GM12878 (cell line): ENCODE data around the gene STK16. TPM values are rescaled to one million over a fixed set of nuclear protein-coding genes. Genes with fewer than 3 reads are reported as not detected.

Experiments
- ATAC-seq: fragments of 200-7000 bp; cut with Tn5 transposase; 3 replicates; pipeline ENCODE4 v1.9.1; 2020; ENCODE audit warnings: mild to moderate bottlenecking, moderate library complexity
- BruUV-seq: library from RNA; stranded (reverse); fragments of 400-500 nt; replicated peaks from 2 replicates; lab custom pipeline; 2021; lab: Mats Ljungman, UMichigan
- CTCF ChIA-PET: fragments of 300-600 bp; sonication (Branson Sonifier 250); formaldehyde crosslinking; extraction: SDS; loops from one replicate; lab custom pipeline; 2021; ENCODE audit warnings: inconsistent platforms; lab: Yijun Ruan, JAX
- POLR2A ChIA-PET: fragments of 350-600 bp; formaldehyde crosslinking; extraction: SDS; loops from one replicate; lab custom pipeline; 2021; ENCODE audit warnings: inconsistent platforms; lab: Charles Lee
- RAD21 ChIA-PET: fragments of 300-600 bp; sonication (Branson Sonifier 250); formaldehyde crosslinking; loops from one replicate; lab custom pipeline; 2023; ENCODE audit warnings: antibody characterized with exemption; ENCODE audit not compliant: unreplicated experiment; lab: Charles Lee
- SMC1A ChIA-PET: fragments of 300-600 bp; sonication (Branson Sonifier 250); formaldehyde crosslinking; loops from one replicate; lab custom pipeline; 2023; ENCODE audit not compliant: unreplicated experiment, uncharacterized antibody; lab: Charles Lee
- DNase-seq: peaks from one replicate; pipeline ENCODE4 v3.0.0-alpha.2; 2011; ENCODE audit warnings: low read depth, low spot score
- FAIRE-seq: peaks from 3 replicates; lab custom pipeline; 2011; peaks lifted over from hg19 to GRCh38; lab: Jason Lieb, UNC
- H2AFZ ChIP-seq: 2 replicates; pipeline ENCODE4 v1.6.0; 2011; ENCODE audit warnings: low read depth, low read length, control low read depth; ENCODE audit not compliant: control insufficient read depth
- H3K27ac ChIP-seq: 2 replicates; pipeline ENCODE4 v1.5.1; 2011; ENCODE audit warnings: control low read depth; ENCODE audit not compliant: control insufficient read depth, insufficient read depth
- H3K27me3 ChIP-seq, 2 experiments: replicated peaks in 1 of 2; 2 replicates each; pipeline versions ENCODE4 v1.6.0 to v1.6.1; 2011; ENCODE audit warnings: low read length in 1 of 2; ENCODE audit not compliant: control insufficient read depth in 2 of 2, insufficient read depth in 2 of 2
- H3K36me3 ChIP-seq, 2 experiments: 2 replicates each; pipeline ENCODE4 v1.5.1; 2011; ENCODE audit warnings: low read length in 1 of 2; ENCODE audit not compliant: control insufficient read depth in 2 of 2, insufficient read depth in 2 of 2
- H3K4me1 ChIP-seq: 2 replicates; pipeline ENCODE4 v1.6.1; 2011; ENCODE audit warnings: mild to moderate bottlenecking, low read length, moderate library complexity, mixed read lengths; ENCODE audit not compliant: control insufficient read depth, insufficient read depth
- H3K4me2 ChIP-seq: 2 replicates; pipeline ENCODE4 v1.6.0; 2011; ENCODE audit warnings: control low read depth; ENCODE audit not compliant: control insufficient read depth, insufficient read depth
- H3K4me3 ChIP-seq: fragments of 200-600 bp; sonication (generic); 2 replicates; pipeline ENCODE4 v1.5.1; 2016
- H3K79me2 ChIP-seq: 2 replicates; pipeline ENCODE4 v1.6.0; 2011; ENCODE audit warnings: low read length; ENCODE audit not compliant: control insufficient read depth, insufficient read depth
- H3K9ac ChIP-seq: 2 replicates; pipeline ENCODE4 v1.8.0; 2011; ENCODE audit warnings: low read length, control low read depth, mixed read lengths; ENCODE audit not compliant: control insufficient read depth, insufficient read depth
- H3K9me3 ChIP-seq: replicated peaks from 3 replicates; pipeline ENCODE4 v1.5.1; 2011; ENCODE audit warnings: mild to moderate bottlenecking, low read length; ENCODE audit not compliant: control insufficient read depth, insufficient read depth
- H4K20me1 ChIP-seq: 2 replicates; pipeline ENCODE4 v1.6.0; 2011; ENCODE audit not compliant: control insufficient read depth, insufficient read depth
- ATF7 ChIP-seq: fragments of 450-650 bp; IDR thresholded peaks from 2 replicates; pipeline ENCODE4 v1.6.1; 2016; ENCODE audit warnings: low read depth, mild to moderate bottlenecking
- BCL3 ChIP-seq: IDR thresholded peaks from 2 replicates; pipeline ENCODE4 v1.6.1; 2011; ENCODE audit warnings: borderline replicate concordance, low read depth, mild to moderate bottlenecking, moderate library complexity, low read length; ENCODE audit not compliant: insufficient read depth, poor library complexity, severe bottlenecking
- BHLHE40 ChIP-seq, 2 experiments: fragments of 450-650 bp in 1 of 2; IDR thresholded peaks; 2 replicates each; pipeline ENCODE4 v1.6.1; 2011 to 2017; ENCODE audit warnings: low read depth in 2 of 2, borderline replicate concordance in 1 of 2, improper control_type of control experiment in 1 of 2, low read length in 1 of 2, mild to moderate bottlenecking in 1 of 2
- CHD4 ChIP-seq: fragments of 200-600 bp; sonication (generic); IDR thresholded peaks from 2 replicates; pipeline ENCODE4 v1.6.1; 2016; ENCODE audit warnings: mild to moderate bottlenecking
- E4F1 ChIP-seq: fragments of 450-650 bp; IDR thresholded peaks from 2 replicates; pipeline ENCODE4 v1.6.1; 2018; ENCODE audit warnings: borderline replicate concordance, mild to moderate bottlenecking; ENCODE audit not compliant: partially characterized antibody
- ETV6 ChIP-seq, 2 experiments: fragments of 450-650 bp in 1 of 2; IDR thresholded peaks in 1 of 2; conservative IDR thresholded peaks in 1 of 2; 2 replicates each; pipeline ENCODE4 v1.6.1; 2014; ENCODE audit warnings: antibody characterized with exemption in 1 of 2, borderline replicate concordance in 1 of 2, low read depth in 1 of 2, mild to moderate bottlenecking in 1 of 2, moderate library complexity in 1 of 2
- GABPA ChIP-seq: IDR thresholded peaks from 2 replicates; pipeline ENCODE4 v1.6.1; 2014; ENCODE audit warnings: antibody characterized with exemption, low read depth, mild to moderate bottlenecking, inconsistent platforms
- IKZF2 ChIP-seq, 2 experiments: fragments of 450-650 bp; IDR thresholded peaks; 2 replicates each; pipeline ENCODE4 v1.6.1; 2017; ENCODE audit warnings: mild to moderate bottlenecking in 2 of 2, moderate library complexity in 2 of 2
- LARP7 ChIP-seq: fragments of 450-650 bp; IDR thresholded peaks from 2 replicates; pipeline ENCODE4 v1.6.1; 2017; ENCODE audit warnings: mild to moderate bottlenecking
- RAD21 ChIP-seq: IDR thresholded peaks from 2 replicates; pipeline ENCODE4 v1.6.1; 2011; ENCODE audit warnings: mild to moderate bottlenecking, low read depth, low read length, moderate library complexity; ENCODE audit not compliant: insufficient read depth
- RFX5 ChIP-seq: IDR thresholded peaks from 2 replicates; pipeline ENCODE4 v1.6.1; 2011; ENCODE audit warnings: low read depth, low read length, improper control_type of control experiment
- RUNX3 ChIP-seq: IDR thresholded peaks from 2 replicates; pipeline ENCODE4 v1.6.1; 2012; ENCODE audit warnings: low read length, inconsistent platforms
- SP1 ChIP-seq: IDR thresholded peaks from one replicate; pipeline ENCODE4 v1.6.1; 2011; ENCODE audit warnings: low read depth, low read length
- SREBF2 ChIP-seq: IDR thresholded peaks from 2 replicates; pipeline ENCODE4 v1.6.1; 2012; ENCODE audit warnings: mild to moderate bottlenecking, low read length
- YBX1 ChIP-seq: fragments of 450-650 bp; IDR thresholded peaks from 2 replicates; pipeline ENCODE4 v1.6.1; 2016; ENCODE audit warnings: antibody characterized with exemption
- WGBS: methylation state at CpG from one replicate; pipeline ENCODE4 v1.1.6; 2016; ENCODE audit warnings: low lambda C conversion rate; ENCODE audit not compliant: insufficient replicate concordance, insufficient coverage; ENCODE audit errors: missing lambda C conversion rate; 5-methylcytosine and 5-hydroxymethylcytosine counted together
- in situ Hi-C: fragments of 300-500 bp; cut with MboI; formaldehyde crosslinking; loops from 9 replicates; pipeline ENCODE4 v1.14.3; 2018; ENCODE audit warnings: mixed read lengths
- intact Hi-C: fragments of 100-400 bp; cut with micrococcal nuclease; formaldehyde crosslinking; loops from one replicate; pipeline ENCODE4 v1.14.2; 2022; ENCODE audit not compliant: unreplicated experiment
- polyA plus RNA-seq, 11 experiments: library from polyadenylated mRNA; depleted of rRNA in 4 of 11; unstranded in 6 of 11; stranded (reverse) in 5 of 11; fragments of >200 nt; fragmentation: Nextera tagmentation in 4 of 11; fragmentation: Illumina TruSeq in 1 of 11; extraction: Ambion mirVana in 4 of 11; extraction: Trizol in 1 of 11; gene quantifications; 1 replicate in 1 of 11; 2 replicates in 10 of 11; pipeline versions ENCODE4 v1.2.1 to v1.2.3, GENCODE V29; 2011 to 2016; ENCODE audit warnings: inconsistent platforms in 2 of 11, missing spikeins in 2 of 11, low read depth in 1 of 11
- total RNA-seq, 4 experiments: library from RNA; depleted of rRNA in 3 of 4; stranded (reverse); fragments of >200 nt in 3 of 4; fragmentation: Illumina TruSeq in 1 of 4; extraction: Trizol in 1 of 4; gene quantifications; 2 replicates each; pipeline versions ENCODE4 v1.2.1 to v1.2.3, GENCODE V29; 2013 to 2021

Gene STK16
- total and polyA plus RNA-seq, 10 of the 15 experiments (the other 5 are each of a cell fraction or from before 2014, with no cell fraction given): 4.3 to 50.1 (median 17.9) TPM

- FAIRE-seq (no peak), DNase-seq (no peak), ATAC-seq (no peak)
- no peak overlapping the region for H3K9ac ChIP-seq
- BruUV-seq: no TSS peak
- intact Hi-C loops: no loop called here
- in situ Hi-C loops: no loop called here
- no peak overlapping the region for H3K27ac ChIP-seq
- ChIA-PET POLR2A (interaction anchor here (0.7 kb wide), 1 partner anchor 61 kb away, joined by 3 read pairs; no protein-coding TSS in a partner anchor), CTCF (interaction anchor here (0.7 to 1.3 kb wide), 3 partner anchors 17 to 26 kb away, joined by 3 read pairs; no protein-coding TSS in a partner anchor), RAD21 (interaction anchor here (1.0 kb wide), 1 partner anchor 9 kb away, joined by 3 read pairs; no protein-coding TSS in a partner anchor), SMC1A (no interaction called here)
- no peak overlapping the region for H3K4me2 ChIP-seq
- TF ChIP-seq YBX1 (no peak), ATF7 (no peak), RAD21 (no peak), RUNX3 (no peak), CHD4 (no peak), BCL3 (no peak)
- no peaks in the 10 kb centered on the region for H3K79me2 ChIP-seq
- H3K27me3 ChIP-seq: no peaks in the 10 kb centered on the region
- H2AFZ ChIP-seq: no peak overlapping the region
- H3K4me3 ChIP-seq: no peak overlapping the region
- H3K36me3 ChIP-seq: no peaks in the 10 kb centered on the region
- no peaks in the 10 kb centered on the region for H3K4me1 ChIP-seq
- no peaks in the 10 kb centered on the region for H4K20me1 ChIP-seq
- WGBS: 0% methylated on average over 1 of the region's 1 CpG
- no peaks in the 10 kb centered on the region for H3K9me3 ChIP-seq
Measured at GRCh38 chr2:219197388-219197787, 47.9 kb upstream of the STK16 start.

GRCh38 chr2:219198974-219199373, 46.3 kb upstream of the STK16 start:
- Histone ChIP-seq H3K4me3 (no peak overlapping the region), H2AFZ (no peak overlapping the region), H3K27me3 (no peaks in the 10 kb centered on the region), H3K36me3 (no peaks in the 10 kb centered on the region), H3K9ac (no peak overlapping the region), H3K4me2 (no peak overlapping the region), H3K4me1 (no peaks in the 10 kb centered on the region), H3K9me3 (no peaks in the 10 kb centered on the region), H3K27ac (no peak overlapping the region), H3K79me2 (no peaks in the 10 kb centered on the region), H4K20me1 (no peaks in the 10 kb centered on the region)
- SMC1A ChIA-PET: interaction anchor here (0.8 kb wide), 1 partner anchor 28 kb away, joined by 3 read pairs; no protein-coding TSS in a partner anchor
- BruUV-seq: no TSS peak
- no peak for ATAC-seq
- RAD21 ChIA-PET: no interaction called here
- POLR2A ChIA-PET: interaction anchor here (1.6 kb wide), 1 partner anchor 17 kb away, joined by 4 read pairs; no protein-coding TSS in a partner anchor
- in situ Hi-C loops: no loop called here
- TF ChIP-seq ATF7: no peak
- TF ChIP-seq ETV6 (conservative IDR thresholded peaks at IDR 0.05 in 1 of 2, IDR thresholded peaks at IDR 0.05 in 1 of 2; ENCODE audit: borderline replicate concordance in 1 of 2, low read depth in 1 of 2): no peak
- no peak for TF ChIP-seq IKZF2 (IDR thresholded peaks at IDR 0.05)
- no peak for TF ChIP-seq SP1
- TF ChIP-seq GABPA: no peak
- no peak for TF ChIP-seq E4F1
- TF ChIP-seq BHLHE40 (IDR thresholded peaks at IDR 0.05; ENCODE audit: borderline replicate concordance in 1 of 2, low read depth in 2 of 2, low read length in 1 of 2): no peak
- TF ChIP-seq LARP7: no peak
- no peak for TF ChIP-seq RFX5
- TF ChIP-seq SREBF2: no peak
- FAIRE-seq: no peak
- CTCF ChIA-PET: no interaction called here
- intact Hi-C loops: no loop called here
- 65% methylated on average over 5 of the region's 5 CpGs for WGBS
- no peak for DNase-seq
